ENCODE measurements around the gene RAB33B.

RAB33B gene

GRCh38 chr4:139470295-139470694, 16.4 kb downstream of the RAB33B start:
- no peak for DNase-seq (ENCODE audit: low read depth in 1 of 2, low spot score in 1 of 2)
- in situ Hi-C loops (cut with HindIII; ENCODE audit: low pct_unique_long_range_greater_than_20kb, low sequenced_read_pairs) = no loop called here
- TF ChIP-seq JUND (IDR thresholded peaks at IDR 0.05; ENCODE audit: low read depth) = no peak

- in situ Hi-C loops (cut with HindIII; ENCODE audit: low pct_unique_long_range_greater_than_20kb, low sequenced_read_pairs) = no loop called here
- no peak for TF ChIP-seq JUND (IDR thresholded peaks at IDR 0.05; ENCODE audit: low read depth)
- DNase-seq (ENCODE audit: low read depth in 1 of 2, low spot score in 1 of 2) = no peak
Measured at GRCh38 chr4:139470997-139471665, 17.2 kb downstream of the RAB33B start.

GRCh38 chr4:139472852-139473251, 18.9 kb downstream of the RAB33B start:
- in situ Hi-C loops (cut with HindIII; ENCODE audit: low pct_unique_long_range_greater_than_20kb, low sequenced_read_pairs) = no loop called here
- TF ChIP-seq JUND (IDR thresholded peaks at IDR 0.05; ENCODE audit: low read depth) = no peak
- DNase-seq (ENCODE audit: low read depth in 1 of 2, low spot score in 1 of 2) = no peak

- no peak for TF ChIP-seq JUND (IDR thresholded peaks at IDR 0.05; ENCODE audit: low read depth)
- in situ Hi-C loops (cut with HindIII; ENCODE audit: low pct_unique_long_range_greater_than_20kb, low sequenced_read_pairs) = no loop called here
- no peak for DNase-seq (ENCODE audit: low read depth in 1 of 2, low spot score in 1 of 2)
Measured at GRCh38 chr4:139476363-139476762, 22.4 kb downstream of the RAB33B start.

GRCh38 chr4:139481465-139481864, 27.5 kb downstream of the RAB33B start:
- in situ Hi-C loops (cut with HindIII; ENCODE audit: low pct_unique_long_range_greater_than_20kb, low sequenced_read_pairs) = no loop called here
- TF ChIP-seq JUND (IDR thresholded peaks at IDR 0.05; ENCODE audit: low read depth) = no peak
- no peak for DNase-seq (ENCODE audit: low read depth in 1 of 2, low spot score in 1 of 2)

GRCh38 chr4:139483000-139483399, 29.1 kb downstream of the RAB33B start:
- TF ChIP-seq JUND (IDR thresholded peaks at IDR 0.05; ENCODE audit: low read depth) = no peak
- DNase-seq (ENCODE audit: low read depth in 1 of 2, low spot score in 1 of 2) = no peak
- in situ Hi-C loops (cut with HindIII; ENCODE audit: low pct_unique_long_range_greater_than_20kb, low sequenced_read_pairs) = no loop called here

- in situ Hi-C loops (cut with HindIII; ENCODE audit: low pct_unique_long_range_greater_than_20kb, low sequenced_read_pairs) = no loop called here
- no peak for DNase-seq (ENCODE audit: low read depth in 1 of 2, low spot score in 1 of 2)
Measured at GRCh38 chr4:139484783-139485311, 30.9 kb downstream of the RAB33B start.

GRCh38 chr4:139488442-139488841, 34.5 kb downstream of the RAB33B start:
- TF ChIP-seq JUND (IDR thresholded peaks at IDR 0.05; ENCODE audit: low read depth) = no peak
- in situ Hi-C loops (cut with HindIII; ENCODE audit: low pct_unique_long_range_greater_than_20kb, low sequenced_read_pairs) = no loop called here
- DNase-seq (ENCODE audit: low read depth in 1 of 2, low spot score in 1 of 2) = no peak

More at GRCh38 chr4:139484783-139485311, 30.9 kb downstream of the RAB33B start:
- no peak for TF ChIP-seq JUND (IDR thresholded peaks at IDR 0.05; ENCODE audit: low read depth)

GRCh38 chr4:139489638-139490037, 35.7 kb downstream of the RAB33B start:
- no peak for DNase-seq (ENCODE audit: low read depth in 1 of 2, low spot score in 1 of 2)
- TF ChIP-seq JUND (IDR thresholded peaks at IDR 0.05; ENCODE audit: low read depth) = no peak
- in situ Hi-C loops (cut with HindIII; ENCODE audit: low pct_unique_long_range_greater_than_20kb, low sequenced_read_pairs) = no loop called here

- TF ChIP-seq JUND (IDR thresholded peaks at IDR 0.05; ENCODE audit: low read depth) = no peak
- no peak for DNase-seq (ENCODE audit: low read depth in 1 of 2, low spot score in 1 of 2)
- in situ Hi-C loops (cut with HindIII; ENCODE audit: low pct_unique_long_range_greater_than_20kb, low sequenced_read_pairs) = no loop called here
Measured at GRCh38 chr4:139492429-139492828, 38.5 kb downstream of the RAB33B start.

- in situ Hi-C loops (cut with HindIII; ENCODE audit: low pct_unique_long_range_greater_than_20kb, low sequenced_read_pairs) = no loop called here
- no peak for TF ChIP-seq JUND (IDR thresholded peaks at IDR 0.05; ENCODE audit: low read depth)
- DNase-seq (ENCODE audit: low read depth in 1 of 2, low spot score in 1 of 2) = no peak
Measured at GRCh38 chr4:139493176-139493575, 39.3 kb downstream of the RAB33B start.

- TF ChIP-seq JUND (IDR thresholded peaks at IDR 0.05; ENCODE audit: low read depth) = no peak
- peak in 1 of 2 experiments; percentile 30 for DNase-seq (ENCODE audit: low read depth in 1 of 2, low spot score in 1 of 2)
- in situ Hi-C loops (cut with HindIII; ENCODE audit: low pct_unique_long_range_greater_than_20kb, low sequenced_read_pairs) = no loop called here
Measured at GRCh38 chr4:139499186-139499585, 45.3 kb downstream of the RAB33B start.

GRCh38 chr4:139501117-139501516, 47.2 kb downstream of the RAB33B start:
- DNase-seq (ENCODE audit: low read depth in 1 of 2, low spot score in 1 of 2) = no peak
- TF ChIP-seq JUND (IDR thresholded peaks at IDR 0.05; ENCODE audit: low read depth) = no peak
- in situ Hi-C loops (cut with HindIII; ENCODE audit: low pct_unique_long_range_greater_than_20kb, low sequenced_read_pairs) = no loop called here

GRCh38 chr4:139501527-139501926, 47.6 kb downstream of the RAB33B start:
- in situ Hi-C loops (cut with HindIII; ENCODE audit: low pct_unique_long_range_greater_than_20kb, low sequenced_read_pairs) = no loop called here
- DNase-seq (ENCODE audit: low read depth in 1 of 2, low spot score in 1 of 2) = no peak
- TF ChIP-seq JUND (IDR thresholded peaks at IDR 0.05; ENCODE audit: low read depth) = no peak

Data from T47D (cell line).